GM12878 (cell line): Measurements from ENCODE around the gene NR1I2. TPM values are rescaled to one million over a fixed set of nuclear protein-coding genes. Genes with fewer than 3 reads are reported as not detected.

Experiments
- ATAC-seq: fragments of 200-7000 bp; cut with Tn5 transposase; 3 replicates; pipeline ENCODE4 v1.9.1; 2020; ENCODE audit warnings: mild to moderate bottlenecking, moderate library complexity
- BruUV-seq: library from RNA; stranded (reverse); fragments of 400-500 nt; replicated peaks from 2 replicates; lab custom pipeline; 2021; lab: Mats Ljungman, UMichigan
- CTCF ChIA-PET: fragments of 300-600 bp; sonication (Branson Sonifier 250); formaldehyde crosslinking; extraction: SDS; loops from one replicate; lab custom pipeline; 2021; ENCODE audit warnings: inconsistent platforms; lab: Yijun Ruan, JAX
- POLR2A ChIA-PET: fragments of 350-600 bp; formaldehyde crosslinking; extraction: SDS; loops from one replicate; lab custom pipeline; 2021; ENCODE audit warnings: inconsistent platforms; lab: Charles Lee
- RAD21 ChIA-PET: fragments of 300-600 bp; sonication (Branson Sonifier 250); formaldehyde crosslinking; loops from one replicate; lab custom pipeline; 2023; ENCODE audit warnings: antibody characterized with exemption; ENCODE audit not compliant: unreplicated experiment; lab: Charles Lee
- SMC1A ChIA-PET: fragments of 300-600 bp; sonication (Branson Sonifier 250); formaldehyde crosslinking; loops from one replicate; lab custom pipeline; 2023; ENCODE audit not compliant: unreplicated experiment, uncharacterized antibody; lab: Charles Lee
- DNase-seq: peaks from one replicate; pipeline ENCODE4 v3.0.0-alpha.2; 2011; ENCODE audit warnings: low read depth, low spot score
- FAIRE-seq: peaks from 3 replicates; lab custom pipeline; 2011; peaks lifted over from hg19 to GRCh38; lab: Jason Lieb, UNC
- H2AFZ ChIP-seq: 2 replicates; pipeline ENCODE4 v1.6.0; 2011; ENCODE audit warnings: low read depth, low read length, control low read depth; ENCODE audit not compliant: control insufficient read depth
- H3K27ac ChIP-seq: 2 replicates; pipeline ENCODE4 v1.5.1; 2011; ENCODE audit warnings: control low read depth; ENCODE audit not compliant: control insufficient read depth, insufficient read depth
- H3K27me3 ChIP-seq, 2 experiments: replicated peaks in 1 of 2; 2 replicates each; pipeline versions ENCODE4 v1.6.0 to v1.6.1; 2011; ENCODE audit warnings: low read length in 1 of 2; ENCODE audit not compliant: control insufficient read depth in 2 of 2, insufficient read depth in 2 of 2
- H3K36me3 ChIP-seq, 2 experiments: 2 replicates each; pipeline ENCODE4 v1.5.1; 2011; ENCODE audit warnings: low read length in 1 of 2; ENCODE audit not compliant: control insufficient read depth in 2 of 2, insufficient read depth in 2 of 2
- H3K4me1 ChIP-seq: 2 replicates; pipeline ENCODE4 v1.6.1; 2011; ENCODE audit warnings: mild to moderate bottlenecking, low read length, moderate library complexity, mixed read lengths; ENCODE audit not compliant: control insufficient read depth, insufficient read depth
- H3K4me2 ChIP-seq: 2 replicates; pipeline ENCODE4 v1.6.0; 2011; ENCODE audit warnings: control low read depth; ENCODE audit not compliant: control insufficient read depth, insufficient read depth
- H3K4me3 ChIP-seq: fragments of 200-600 bp; sonication (generic); 2 replicates; pipeline ENCODE4 v1.5.1; 2016
- H3K79me2 ChIP-seq: 2 replicates; pipeline ENCODE4 v1.6.0; 2011; ENCODE audit warnings: low read length; ENCODE audit not compliant: control insufficient read depth, insufficient read depth
- H3K9ac ChIP-seq: 2 replicates; pipeline ENCODE4 v1.8.0; 2011; ENCODE audit warnings: low read length, control low read depth, mixed read lengths; ENCODE audit not compliant: control insufficient read depth, insufficient read depth
- H3K9me3 ChIP-seq: replicated peaks from 3 replicates; pipeline ENCODE4 v1.5.1; 2011; ENCODE audit warnings: mild to moderate bottlenecking, low read length; ENCODE audit not compliant: control insufficient read depth, insufficient read depth
- H4K20me1 ChIP-seq: 2 replicates; pipeline ENCODE4 v1.6.0; 2011; ENCODE audit not compliant: control insufficient read depth, insufficient read depth
- CEBPZ ChIP-seq: fragments of 150-350 bp; IDR thresholded peaks from 2 replicates; pipeline ENCODE4 v1.6.1; 2016; ENCODE audit warnings: low read depth, low read length
- MLLT1 ChIP-seq: fragments of 450-650 bp; IDR thresholded peaks from 2 replicates; pipeline ENCODE4 v1.6.1; 2016; ENCODE audit warnings: mild to moderate bottlenecking
- SP1 ChIP-seq: IDR thresholded peaks from one replicate; pipeline ENCODE4 v1.6.1; 2011; ENCODE audit warnings: low read depth, low read length
- YY1 ChIP-seq: IDR thresholded peaks from 2 replicates; pipeline ENCODE4 v1.6.1; 2011; ENCODE audit warnings: low read depth, mild to moderate bottlenecking, low read length
- ZNF592 ChIP-seq: fragments of 450-650 bp; IDR thresholded peaks from 2 replicates; pipeline ENCODE4 v1.6.1; 2017; ENCODE audit warnings: mild to moderate bottlenecking, moderate library complexity
- WGBS: methylation state at CpG from one replicate; pipeline ENCODE4 v1.1.6; 2016; ENCODE audit warnings: low lambda C conversion rate; ENCODE audit not compliant: insufficient replicate concordance, insufficient coverage; ENCODE audit errors: missing lambda C conversion rate; 5-methylcytosine and 5-hydroxymethylcytosine counted together
- in situ Hi-C: fragments of 300-500 bp; cut with MboI; formaldehyde crosslinking; loops from 9 replicates; pipeline ENCODE4 v1.14.3; 2018; ENCODE audit warnings: mixed read lengths
- intact Hi-C: fragments of 100-400 bp; cut with micrococcal nuclease; formaldehyde crosslinking; loops from one replicate; pipeline ENCODE4 v1.14.2; 2022; ENCODE audit not compliant: unreplicated experiment
- polyA plus RNA-seq, 11 experiments: library from polyadenylated mRNA; depleted of rRNA in 4 of 11; unstranded in 6 of 11; stranded (reverse) in 5 of 11; fragments of >200 nt; fragmentation: Nextera tagmentation in 4 of 11; fragmentation: Illumina TruSeq in 1 of 11; extraction: Ambion mirVana in 4 of 11; extraction: Trizol in 1 of 11; gene quantifications; 1 replicate in 1 of 11; 2 replicates in 10 of 11; pipeline versions ENCODE4 v1.2.1 to v1.2.3, GENCODE V29; 2011 to 2016; ENCODE audit warnings: inconsistent platforms in 2 of 11, missing spikeins in 2 of 11, low read depth in 1 of 11
- total RNA-seq, 4 experiments: library from RNA; depleted of rRNA in 3 of 4; stranded (reverse); fragments of >200 nt in 3 of 4; fragmentation: Illumina TruSeq in 1 of 4; extraction: Trizol in 1 of 4; gene quantifications; 2 replicates each; pipeline versions ENCODE4 v1.2.1 to v1.2.3, GENCODE V29; 2013 to 2021

The NR1I2 gene
- total and polyA plus RNA-seq, 10 of the 15 experiments (the other 5 are each of a cell fraction or from before 2014, with no cell fraction given) = 0.03 to 1.0 (median 0.39) TPM

- Histone ChIP-seq H3K27ac (no peak overlapping the region), H3K79me2 (no peaks in the 10 kb centered on the region), H3K9me3 (no peaks in the 10 kb centered on the region), H3K4me2 (no peak overlapping the region), H4K20me1 (no peaks in the 10 kb centered on the region), H3K36me3 (peaks cover 0 to 3% of the 10 kb centered on the region in 2 experiments; a peak in 1 of 4 replicates), H3K9ac (no peak overlapping the region), H3K27me3 (no peaks in the 10 kb centered on the region), H3K4me1 (no peaks in the 10 kb centered on the region), H3K4me3 (no peak overlapping the region), H2AFZ (no peak overlapping the region)
- no peak for TF ChIP-seq SP1
- no TSS peak for BruUV-seq
- ATAC-seq (no peak), FAIRE-seq (no peak), DNase-seq (no peak)
- ChIA-PET RAD21 (no interaction called here), SMC1A (interaction anchor here (0.8 to 1.6 kb wide), 7 partner anchors 12 to 586 kb away, joined by 3 to 5 read pairs (median 3); no protein-coding TSS in a partner anchor), CTCF (interaction anchor here (0.6 to 2.8 kb wide), 7 partner anchors 17 to 803 kb away, joined by 3 to 12 read pairs (median 4); no protein-coding TSS in a partner anchor), POLR2A (interaction anchor here (0.7 kb wide), 1 partner anchor 228 kb away, joined by 3 read pairs; no protein-coding TSS in a partner anchor)
- in situ Hi-C loops = no loop called here
- intact Hi-C loops = no loop called here
- 7% methylated on average over 1 of the region's 1 CpG for WGBS
These were observed 50.1 kb downstream of the NR1I2 start for GRCh38 chr3:119831941-119832371.

- 98% methylated on average over 2 of the region's 2 CpGs for WGBS
- FAIRE-seq = no peak
- Histone ChIP-seq H2AFZ (no peak overlapping the region), H3K4me2 (no peak overlapping the region), H3K27me3 (no peaks in the 10 kb centered on the region), H3K36me3 (0 out of 4 replicates have a peak, but pooled peaks cover 0 to 3% of the 10 kb centered on the region in 2 experiments), H3K79me2 (no peaks in the 10 kb centered on the region), H3K27ac (no peak overlapping the region), H3K9me3 (no peaks in the 10 kb centered on the region), H4K20me1 (no peaks in the 10 kb centered on the region), H3K4me3 (no peak overlapping the region), H3K9ac (no peak overlapping the region), H3K4me1 (no peaks in the 10 kb centered on the region)
- RAD21 ChIA-PET = no interaction called here
- SMC1A ChIA-PET = no interaction called here
- no TSS peak for BruUV-seq
- intact Hi-C loops (loop anchor here (2.0 kb wide), 1 partner anchor 24 kb away; no protein-coding TSS in a partner anchor), in situ Hi-C loops (no loop called here)
- TF ChIP-seq MLLT1 = 0 out of 2 replicates have a peak, but pooled peaks have one; percentile 34
- no peak for TF ChIP-seq CEBPZ
- peak; percentile 22; the same call in 1 of the 2 replicates for TF ChIP-seq YY1
- TF ChIP-seq ZNF592 = no peak
- peak; percentile 46 for ATAC-seq
- CTCF ChIA-PET = interaction anchor here (0.8 kb wide), 1 partner anchor 380 kb away, joined by 4 read pairs; no protein-coding TSS in a partner anchor
- no peak for DNase-seq
- POLR2A ChIA-PET = no interaction called here
These were observed 53.0 kb downstream of the NR1I2 start for GRCh38 chr3:119834754-119835370.
